Progenitor cell of endocrine pancreas (in vitro differentiated cells): ENCODE data around the gene VPREB1. TPM values are rescaled to one million over a fixed set of nuclear protein-coding genes. Genes with fewer than 3 reads are reported as not detected.

Experiments used
- DNase-seq: peaks from one replicate; pipeline ENCODE4 v3.0.0; 2021; ENCODE audit warnings: low spot score; ENCODE audit not compliant: unreplicated experiment
- H3K27ac Mint-ChIP-seq: 2 replicates; pipeline ENCODE4 v1.8.0; 2021; ENCODE audit warnings: mild to moderate bottlenecking, moderate library complexity, mixed read lengths
- H3K27me3 Mint-ChIP-seq: 2 replicates; pipeline ENCODE4 v1.8.0; 2021; ENCODE audit warnings: mixed read lengths
- H3K36me3 Mint-ChIP-seq: 2 replicates; pipeline ENCODE4 v1.8.0; 2022; ENCODE audit warnings: mixed read lengths; ENCODE audit not compliant: insufficient read depth
- H3K4me1 Mint-ChIP-seq: 2 replicates; pipeline ENCODE4 v1.8.0; 2021; ENCODE audit warnings: low read depth, mixed read lengths
- H3K4me3 Mint-ChIP-seq: 2 replicates; pipeline ENCODE4 v1.8.0; 2021; ENCODE audit warnings: low read depth, mild to moderate bottlenecking, moderate library complexity, mixed read lengths
- H3K9me3 Mint-ChIP-seq: 2 replicates; pipeline ENCODE4 v1.8.0; 2021; ENCODE audit warnings: low read depth, mixed read lengths
- CTCF ChIP-seq: fragments of 200-600 bp; sonication (generic); IDR thresholded peaks from one replicate; pipeline ENCODE4 v1.5.0; 2021; ENCODE audit warnings: antibody characterized with exemption, mild to moderate bottlenecking; ENCODE audit not compliant: unreplicated experiment
- total RNA-seq: library from RNA; stranded (reverse); gene quantifications from 2 replicates; pipeline ENCODE4 v1.2.1, GENCODE V29; 2021

Gene VPREB1
- total RNA-seq, 1 donor from 2014 or later, result not detected

DNA sequence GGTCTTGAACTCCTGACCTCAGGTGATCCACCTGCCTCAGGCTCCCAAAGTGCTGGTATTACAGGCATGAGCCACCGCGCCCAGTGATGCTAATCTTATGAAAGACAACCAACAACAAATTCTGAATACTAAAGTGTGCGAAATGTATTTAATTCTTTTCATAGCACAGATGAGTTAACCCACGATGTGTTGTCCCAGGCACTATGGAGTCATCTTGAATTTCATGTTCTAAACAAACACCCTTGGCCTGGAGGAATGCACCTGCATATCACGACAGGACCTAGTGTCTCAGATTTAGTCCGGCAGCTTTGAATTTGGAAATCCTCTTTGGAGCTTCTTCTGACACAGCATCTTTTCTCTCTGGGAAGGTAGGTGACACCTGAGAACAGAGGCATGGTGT, 16.2 kb upstream of the VPREB1 start:
- TF ChIP-seq CTCF, result no peak
- Mint-ChIP-seq H3K27ac (no peak overlapping the region), H3K9me3 (no peaks in the 10 kb centered on the region), H3K36me3 (no peaks in the 10 kb centered on the region), H3K4me1 (no peaks in the 10 kb centered on the region), H3K27me3 (peaks cover 80% of the 10 kb centered on the region), H3K4me3 (no peak overlapping the region)
- no peak for DNase-seq

DNA sequence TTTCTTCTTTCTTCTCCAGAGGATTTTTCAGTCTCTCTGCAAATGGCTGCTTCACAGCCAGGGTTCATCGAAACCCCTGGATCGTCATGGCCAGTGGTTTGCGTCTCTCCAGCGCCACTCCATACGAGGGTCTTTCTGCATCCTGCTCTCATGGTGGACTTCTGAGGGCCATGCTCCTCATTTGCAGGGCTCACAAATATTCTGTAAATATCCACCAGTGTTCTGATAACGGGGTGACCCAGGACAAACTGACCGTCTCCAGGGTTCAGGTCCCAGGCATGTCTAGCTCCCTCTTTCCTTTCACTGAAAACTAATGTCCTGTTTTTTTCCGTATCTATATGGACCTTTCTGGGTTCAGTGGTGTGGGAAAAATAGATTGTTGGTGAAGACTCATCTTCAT, 15.7 kb upstream of the VPREB1 start:
- Mint-ChIP-seq H3K9me3 (no peaks in the 10 kb centered on the region), H3K4me1 (no peaks in the 10 kb centered on the region)
- no peak for DNase-seq

DNA sequence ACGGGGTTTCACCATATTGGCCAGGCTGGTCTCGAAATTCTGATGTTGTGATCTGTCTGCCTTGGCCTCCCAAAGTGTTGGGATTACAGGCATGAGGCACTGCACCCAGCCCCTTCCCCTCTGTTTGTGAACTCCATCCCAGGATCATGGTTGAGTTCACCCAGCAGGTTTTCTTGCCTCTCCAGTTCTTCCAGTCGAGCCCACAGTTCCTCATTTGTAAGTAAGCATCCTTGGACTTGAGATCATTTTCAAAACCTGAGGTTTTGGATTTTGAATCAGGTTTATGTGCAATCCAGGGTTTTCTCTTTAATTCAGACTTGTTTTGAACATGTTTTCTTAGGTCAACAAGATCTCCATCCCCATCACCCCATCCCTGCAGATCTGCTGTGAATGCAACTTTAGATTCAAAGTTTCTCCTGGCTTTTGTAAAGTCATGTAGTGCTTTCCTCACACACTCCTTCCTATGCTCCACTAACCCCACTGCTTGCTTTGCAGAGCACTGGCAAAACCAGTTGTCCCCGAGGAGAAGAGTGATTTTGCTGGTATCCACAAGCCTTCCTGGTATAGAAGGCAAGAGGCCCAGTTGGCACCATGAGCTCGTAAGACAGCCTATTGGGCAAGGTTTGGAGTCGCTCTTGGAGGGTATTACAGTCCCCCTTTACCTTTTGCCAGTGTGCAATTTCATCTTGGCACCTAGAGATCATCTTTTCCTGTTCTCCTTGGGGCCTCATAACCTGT, 14.7 kb upstream of the VPREB1 start:
- Mint-ChIP-seq H3K4me3 (no peak overlapping the region), H3K27me3 (peaks cover 87% of the 10 kb centered on the region), H3K9me3 (no peaks in the 10 kb centered on the region), H3K4me1 (no peaks in the 10 kb centered on the region), H3K36me3 (no peaks in the 10 kb centered on the region), H3K27ac (no peak overlapping the region)
- TF ChIP-seq CTCF, result no peak
- DNase-seq, result no peak

More for the DNA sequence above, 15.7 kb upstream of the VPREB1 start:
- H3K36me3 Mint-ChIP-seq, result no peaks in the 10 kb centered on the region
- no peak overlapping the region for H3K4me3 Mint-ChIP-seq
- H3K27ac Mint-ChIP-seq, result no peak overlapping the region
- no peak for TF ChIP-seq CTCF
- peaks cover 85% of the 10 kb centered on the region for H3K27me3 Mint-ChIP-seq

GRCh38 chr22:22230438-22230837, 14.1 kb upstream of the VPREB1 start:
- H3K27ac Mint-ChIP-seq, result no peak overlapping the region
- DNase-seq, result no peak
- H3K27me3 Mint-ChIP-seq, result peaks cover 87% of the 10 kb centered on the region
- H3K9me3 Mint-ChIP-seq, result no peaks in the 10 kb centered on the region
- H3K4me3 Mint-ChIP-seq, result no peak overlapping the region
- TF ChIP-seq CTCF, result no peak
- H3K36me3 Mint-ChIP-seq, result no peaks in the 10 kb centered on the region
- H3K4me1 Mint-ChIP-seq, result no peaks in the 10 kb centered on the region

DNA sequence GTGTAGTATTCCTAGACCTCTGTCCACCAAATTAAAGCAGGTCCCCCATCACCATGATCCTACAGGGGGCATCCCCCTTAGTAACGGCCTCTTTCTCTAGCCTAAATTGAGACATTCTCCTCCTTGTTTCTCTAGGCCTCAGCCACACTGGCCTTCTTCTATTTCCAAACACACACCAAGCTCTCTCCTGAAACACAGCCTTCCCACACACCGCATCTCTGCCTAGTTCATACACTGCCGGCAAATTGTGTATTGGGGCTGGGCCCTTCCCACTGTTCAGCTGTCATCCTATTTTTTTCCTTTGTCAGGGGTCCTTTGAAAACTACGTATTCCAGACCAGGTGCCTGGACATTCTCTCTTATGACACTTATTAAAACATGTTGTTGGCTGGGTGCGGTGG, 11.5 kb upstream of the VPREB1 start:
- Mint-ChIP-seq H3K9me3 (no peaks in the 10 kb centered on the region), H3K36me3 (no peaks in the 10 kb centered on the region), H3K27me3 (peaks cover 80% of the 10 kb centered on the region), H3K4me3 (no peak overlapping the region), H3K4me1 (no peaks in the 10 kb centered on the region), H3K27ac (no peak overlapping the region)
- TF ChIP-seq CTCF, result no peak
- DNase-seq, result no peak
